ENCODE measurements around the gene TSHR.
"Not testable (repeated sequence)": the region's sequence is repeated elsewhere in the genome, so short reads cannot be mapped to it uniquely, and the experiment has no call there.

Gene TSHR

DNA sequence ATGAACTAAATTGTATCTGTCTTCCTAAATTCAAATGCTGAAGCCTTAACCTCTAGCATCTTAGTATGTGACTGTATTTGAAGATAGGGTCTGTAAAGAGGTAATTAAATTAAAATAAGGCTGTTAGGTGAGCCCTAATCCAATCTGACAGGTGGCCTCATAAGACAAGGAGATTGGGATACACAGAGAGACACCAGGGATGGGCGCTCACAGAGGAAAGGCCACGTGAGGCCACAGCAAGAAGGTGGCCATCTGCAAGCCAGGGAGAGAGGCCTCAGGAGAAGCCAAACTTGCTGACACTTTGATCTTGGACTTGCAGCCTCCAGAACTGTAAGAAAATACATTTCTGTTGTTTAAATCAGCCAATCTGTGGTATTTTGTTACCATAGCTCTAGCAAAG, 154.8 kb downstream of the TSHR start:
- no peak overlapping the region for H3K27ac ChIP-seq
- H3K36me3 ChIP-seq, result no peaks in the 10 kb centered on the region
- TF ChIP-seq, protein P1, sequence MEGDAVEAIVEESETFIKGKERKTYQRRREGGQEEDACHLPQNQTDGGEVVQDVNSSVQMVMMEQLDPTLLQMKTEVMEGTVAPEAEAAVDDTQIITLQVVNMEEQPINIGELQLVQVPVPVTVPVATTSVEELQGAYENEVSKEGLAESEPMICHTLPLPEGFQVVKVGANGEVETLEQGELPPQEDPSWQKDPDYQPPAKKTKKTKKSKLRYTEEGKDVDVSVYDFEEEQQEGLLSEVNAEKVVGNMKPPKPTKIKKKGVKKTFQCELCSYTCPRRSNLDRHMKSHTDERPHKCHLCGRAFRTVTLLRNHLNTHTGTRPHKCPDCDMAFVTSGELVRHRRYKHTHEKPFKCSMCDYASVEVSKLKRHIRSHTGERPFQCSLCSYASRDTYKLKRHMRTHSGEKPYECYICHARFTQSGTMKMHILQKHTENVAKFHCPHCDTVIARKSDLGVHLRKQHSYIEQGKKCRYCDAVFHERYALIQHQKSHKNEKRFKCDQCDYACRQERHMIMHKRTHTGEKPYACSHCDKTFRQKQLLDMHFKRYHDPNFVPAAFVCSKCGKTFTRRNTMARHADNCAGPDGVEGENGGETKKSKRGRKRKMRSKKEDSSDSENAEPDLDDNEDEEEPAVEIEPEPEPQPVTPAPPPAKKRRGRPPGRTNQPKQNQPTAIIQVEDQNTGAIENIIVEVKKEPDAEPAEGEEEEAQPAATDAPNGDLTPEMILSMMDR (IDR thresholded peaks at IDR 0.05), result no peak
- H3K9me3 ChIP-seq, result no peaks in the 10 kb centered on the region
- H3K27me3 ChIP-seq, result no peaks in the 10 kb centered on the region
- H3K4me3 ChIP-seq, result no peak overlapping the region
- H3K4me1 ChIP-seq, result no peaks in the 10 kb centered on the region
- intact Hi-C loops (cut with DNase I; ENCODE audit: low total_unique reads), result no loop called here
- no peak for DNase-seq

DNA sequence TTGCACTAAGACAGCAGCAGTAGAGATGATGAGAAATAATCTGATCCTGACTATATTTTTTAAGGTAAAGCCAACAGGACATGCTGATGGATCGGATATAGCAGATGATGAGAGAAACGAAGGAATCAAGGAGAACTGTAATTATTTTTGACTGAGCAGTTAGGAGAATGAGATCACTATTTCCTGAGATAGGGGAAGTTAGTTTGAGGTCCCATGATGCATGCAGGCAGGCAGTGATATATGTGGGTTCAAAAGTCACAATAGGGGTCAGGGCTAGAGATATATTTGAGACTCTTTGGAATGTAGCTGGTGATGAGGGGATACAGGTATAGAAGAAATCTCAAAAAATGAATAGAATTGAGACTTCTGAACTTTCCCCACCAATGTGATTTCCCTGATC, 157.8 kb downstream of the TSHR start:
- no peaks in the 10 kb centered on the region for H3K27me3 ChIP-seq
- no peaks in the 10 kb centered on the region for H3K4me1 ChIP-seq
- H3K36me3 ChIP-seq, result no peaks in the 10 kb centered on the region
- TF ChIP-seq, protein P1 (IDR thresholded peaks at IDR 0.05), result no peak
- DNase-seq, result no peak
- intact Hi-C loops (cut with DNase I; ENCODE audit: low total_unique reads), result no loop called here
- no peaks in the 10 kb centered on the region for H3K9me3 ChIP-seq
- H3K27ac ChIP-seq, result no peak overlapping the region
- no peak overlapping the region for H3K4me3 ChIP-seq

DNA sequence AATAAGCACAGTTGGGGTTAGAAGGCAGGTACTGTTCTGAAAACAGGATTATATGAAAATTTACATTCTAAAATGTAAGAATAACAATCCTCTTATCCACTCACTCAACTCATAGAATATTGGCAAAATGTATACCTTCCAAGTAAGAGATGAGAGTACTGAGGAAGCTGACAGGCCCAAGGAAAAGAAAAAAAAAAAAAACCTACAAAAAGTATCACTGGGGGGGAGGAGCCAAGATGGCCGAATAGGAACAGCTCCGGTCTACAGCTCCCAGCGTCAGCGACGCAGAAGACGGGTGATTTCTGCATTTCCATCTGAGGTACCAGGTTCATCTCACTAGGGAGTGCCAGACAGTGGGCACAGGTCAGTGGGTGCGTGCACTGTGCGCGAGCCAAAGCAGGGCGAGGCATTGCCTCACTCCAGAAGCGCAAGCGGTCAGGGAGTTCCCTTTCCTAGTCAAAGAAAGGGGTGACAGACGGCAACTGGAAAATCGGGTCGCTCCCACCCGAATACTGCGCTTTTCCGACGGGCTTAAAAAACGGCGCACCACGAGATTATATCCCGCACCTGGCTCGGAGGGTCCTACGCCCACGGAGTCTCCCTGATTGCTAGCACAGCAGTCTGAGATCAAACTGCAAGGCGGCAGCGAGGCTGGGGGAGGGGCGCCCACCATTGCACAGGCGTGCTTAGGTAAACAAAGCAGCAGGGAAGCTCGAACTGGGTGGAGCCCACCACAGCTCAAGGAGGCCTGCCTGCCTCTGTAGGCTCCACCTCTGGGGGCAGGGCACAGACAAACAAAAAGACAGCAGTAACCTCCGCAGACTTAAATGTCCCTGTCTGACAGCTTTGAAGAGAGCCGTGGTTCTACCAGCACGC, 158.8 kb downstream of the TSHR start:
- H3K9me3 ChIP-seq; H3K4me3 ChIP-seq; H3K27ac ChIP-seq; H3K4me1 ChIP-seq; DNase-seq; H3K36me3 ChIP-seq; intact Hi-C loops (cut with DNase I; ENCODE audit: low total_unique reads); H3K27me3 ChIP-seq: not testable (repeated sequence)

DNA sequence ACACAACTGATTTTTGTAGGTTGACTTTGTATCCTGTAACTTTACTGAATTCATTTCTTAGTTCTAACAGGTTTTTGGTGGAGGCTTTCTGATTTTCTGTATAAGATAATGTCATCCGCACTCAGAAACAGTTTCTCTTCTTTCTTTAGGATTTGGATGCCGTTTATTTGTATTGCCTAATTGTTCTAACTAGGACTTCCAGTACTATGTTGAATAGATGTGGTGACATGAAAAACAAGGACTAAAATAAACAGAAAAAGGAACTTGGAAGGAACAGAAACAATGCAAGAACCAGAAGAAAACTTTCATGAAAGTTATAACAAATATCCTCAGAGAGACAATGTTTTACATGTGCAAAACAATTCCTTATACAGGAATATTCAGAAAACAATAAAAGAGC, 165.1 kb downstream of the TSHR start:
- H3K27ac ChIP-seq, result no peak overlapping the region
- DNase-seq, result no peak
- H3K9me3 ChIP-seq, result no peaks in the 10 kb centered on the region
- H3K27me3 ChIP-seq, result no peaks in the 10 kb centered on the region
- TF ChIP-seq, protein P1 (IDR thresholded peaks at IDR 0.05), result no peak
- intact Hi-C loops (cut with DNase I; ENCODE audit: low total_unique reads), result no loop called here
- no peaks in the 10 kb centered on the region for H3K4me1 ChIP-seq
- no peak overlapping the region for H3K4me3 ChIP-seq
- no peaks in the 10 kb centered on the region for H3K36me3 ChIP-seq

DNA sequence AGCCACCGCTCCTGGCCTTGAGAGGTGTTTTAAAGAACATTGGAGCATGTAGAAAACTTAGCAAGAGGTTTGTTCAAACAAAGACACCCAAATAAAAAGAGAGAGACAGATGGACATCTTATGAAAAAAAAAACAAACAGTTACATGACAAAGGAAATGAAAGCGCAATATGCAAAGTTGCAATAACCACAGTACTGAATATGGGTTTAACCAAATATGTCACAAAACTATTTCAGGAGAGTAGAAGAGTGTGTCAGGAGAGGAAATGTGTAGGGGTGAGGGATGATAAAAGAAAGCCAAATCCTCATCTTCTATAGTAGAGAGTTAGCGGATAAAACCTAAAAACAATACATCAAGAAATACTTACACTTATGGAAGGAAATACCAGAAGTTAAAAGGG, 166.9 kb downstream of the TSHR start:
- intact Hi-C loops (cut with DNase I; ENCODE audit: low total_unique reads), result no loop called here
- no peaks in the 10 kb centered on the region for H3K4me1 ChIP-seq
- H3K27ac ChIP-seq, result no peak overlapping the region
- H3K36me3 ChIP-seq, result no peaks in the 10 kb centered on the region
- H3K27me3 ChIP-seq, result no peaks in the 10 kb centered on the region
- no peaks in the 10 kb centered on the region for H3K9me3 ChIP-seq
- TF ChIP-seq, protein P1 (IDR thresholded peaks at IDR 0.05), result no peak
- no peak overlapping the region for H3K4me3 ChIP-seq
- DNase-seq, result no peak

DNA sequence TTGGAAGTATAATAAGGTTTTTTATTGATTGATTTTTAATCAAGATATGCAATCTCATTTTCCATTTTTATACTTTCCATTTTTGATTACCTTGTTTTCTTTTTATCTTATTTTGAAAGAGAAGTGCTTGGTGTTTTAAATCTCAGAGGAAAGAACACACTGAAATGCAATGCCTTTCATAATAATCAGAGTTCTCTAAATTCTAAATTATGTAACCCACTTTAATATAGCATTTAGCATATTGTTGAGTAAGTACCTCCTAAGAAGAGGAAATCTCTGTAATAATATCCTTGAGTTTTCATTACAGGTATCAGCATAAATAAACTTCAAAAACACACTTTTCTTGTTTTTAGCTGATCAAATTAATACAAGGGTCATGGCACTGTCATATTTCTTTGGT, 168.4 kb downstream of the TSHR start:
- Histone ChIP-seq H3K4me1 (no peaks in the 10 kb centered on the region), H3K27ac (no peak overlapping the region), H3K4me3 (no peak overlapping the region), H3K27me3 (no peaks in the 10 kb centered on the region), H3K36me3 (no peaks in the 10 kb centered on the region), H3K9me3 (no peaks in the 10 kb centered on the region)
- TF ChIP-seq, protein P1 (IDR thresholded peaks at IDR 0.05), result no peak
- intact Hi-C loops (cut with DNase I; ENCODE audit: low total_unique reads), result no loop called here
- DNase-seq, result no peak

Data from tibial artery (tissue), 4 donors.